ENCODE measurements around the gene PCLAF. TPM values are rescaled to one million over a fixed set of nuclear protein-coding genes. Genes with fewer than 3 reads are reported as not detected.
"Not testable (repeated sequence)": the region's sequence is repeated elsewhere in the genome, so short reads cannot be mapped to it uniquely, and the experiment has no call there.

PCLAF gene
- total RNA-seq, 2 donors from 2014 or later = 28.9 to 78.0 TPM

DNA sequence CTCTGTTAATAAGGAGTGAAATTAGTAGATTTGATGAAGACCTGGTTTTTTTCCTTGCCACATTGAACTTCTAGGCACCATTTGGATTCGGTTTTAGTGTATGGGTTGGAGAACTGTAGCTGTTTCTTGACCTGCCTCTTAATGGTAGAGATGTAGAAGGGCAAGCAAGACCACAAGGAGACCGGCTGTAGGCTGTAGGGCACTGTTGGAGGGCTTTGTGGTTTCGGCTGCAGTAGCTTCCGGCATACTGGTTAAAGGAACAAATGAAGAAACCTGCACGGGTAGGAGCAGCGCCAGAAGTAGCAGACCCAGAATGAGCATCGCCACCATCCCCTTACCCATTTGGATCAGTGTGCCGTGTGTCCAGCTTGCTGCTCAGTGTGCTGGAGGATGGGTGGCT is 7.9 kb downstream of the PCLAF start:
- H3K4me3 ChIP-seq (ENCODE audit: low read length) = no peak overlapping the region
- H3K4me3 Mint-ChIP-seq = no peak overlapping the region
- WGBS, 2 experiments (ENCODE audit: insufficient coverage in 1 of 2, insufficient read length in 1 of 2) = 93 to 95% methylated on average over 8 of the region's 8 CpGs

DNA sequence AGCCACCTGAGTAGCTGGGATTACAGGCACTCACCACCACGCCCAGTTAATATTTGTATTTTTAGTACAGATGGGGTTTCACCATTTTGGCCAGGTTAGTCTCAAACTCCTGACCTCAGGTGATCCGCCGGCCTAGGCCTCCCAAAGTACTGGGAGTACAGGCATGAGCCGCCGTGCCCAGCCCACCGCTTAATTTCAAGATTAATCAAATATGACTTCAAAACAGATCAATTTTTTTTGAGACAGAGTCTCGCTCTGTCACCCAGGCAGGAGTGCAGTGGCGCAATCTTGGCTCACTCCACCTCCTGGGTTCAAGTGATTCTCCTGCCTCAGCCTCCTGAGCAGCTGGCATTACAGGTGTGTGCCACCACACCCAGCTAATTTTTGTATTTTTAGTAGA is 9.9 kb downstream of the PCLAF start:
- not testable (repeated sequence) for H3K4me3 ChIP-seq (ENCODE audit: low read length); H3K27ac ChIP-seq (ENCODE audit: low read depth, low read length); H3K4me3 Mint-ChIP-seq; DNase-seq; H3K9me3 ChIP-seq (ENCODE audit: control insufficient read depth, low read length); H3K27ac Mint-ChIP-seq; H3K9me3 Mint-ChIP-seq; H3K27me3 Mint-ChIP-seq (ENCODE audit: insufficient read depth); H3K9ac ChIP-seq (ENCODE audit: extremely low read depth, low read length, poor library complexity, severe bottlenecking); H3K4me1 Mint-ChIP-seq; H3K4me1 ChIP-seq (ENCODE audit: control insufficient read depth, insufficient read depth, low read length); H3K27me3 ChIP-seq (ENCODE audit: control insufficient read depth, insufficient read depth, low read length, poor library complexity, severe bottlenecking)
- peaks cover 34% of the 10 kb centered on the region for H3K36me3 ChIP-seq (ENCODE audit: control insufficient read depth, insufficient read depth, low read length)
- H3K36me3 Mint-ChIP-seq (ENCODE audit: low read depth) = peaks cover 30% of the 10 kb centered on the region
- 89 to 97% methylated on average over 8 of the region's 8 CpGs for WGBS, 2 experiments (ENCODE audit: insufficient coverage in 1 of 2, insufficient read length in 1 of 2)

More for the DNA sequence above, 7.9 kb downstream of the PCLAF start:
- Histone ChIP-seq H3K36me3 (ENCODE audit: control insufficient read depth, insufficient read depth, low read length) (peaks cover 41% of the 10 kb centered on the region), H3K9ac (ENCODE audit: extremely low read depth, low read length, poor library complexity, severe bottlenecking) (no peak overlapping the region), H3K27ac (ENCODE audit: low read depth, low read length) (no peak overlapping the region), H3K9me3 (ENCODE audit: control insufficient read depth, low read length) (no peaks in the 10 kb centered on the region), H3K4me1 (ENCODE audit: control insufficient read depth, insufficient read depth, low read length) (no peaks in the 10 kb centered on the region), H3K27me3 (ENCODE audit: control insufficient read depth, insufficient read depth, low read length, poor library complexity, severe bottlenecking) (no peaks in the 10 kb centered on the region)
- Mint-ChIP-seq H3K27me3 (ENCODE audit: insufficient read depth) (no peaks in the 10 kb centered on the region), H3K36me3 (ENCODE audit: low read depth) (peaks cover 30% of the 10 kb centered on the region), H3K4me1 (no peaks in the 10 kb centered on the region), H3K9me3 (no peaks in the 10 kb centered on the region), H3K27ac (no peak overlapping the region)
- no peak for DNase-seq
- TF ChIP-seq, protein P1, sequence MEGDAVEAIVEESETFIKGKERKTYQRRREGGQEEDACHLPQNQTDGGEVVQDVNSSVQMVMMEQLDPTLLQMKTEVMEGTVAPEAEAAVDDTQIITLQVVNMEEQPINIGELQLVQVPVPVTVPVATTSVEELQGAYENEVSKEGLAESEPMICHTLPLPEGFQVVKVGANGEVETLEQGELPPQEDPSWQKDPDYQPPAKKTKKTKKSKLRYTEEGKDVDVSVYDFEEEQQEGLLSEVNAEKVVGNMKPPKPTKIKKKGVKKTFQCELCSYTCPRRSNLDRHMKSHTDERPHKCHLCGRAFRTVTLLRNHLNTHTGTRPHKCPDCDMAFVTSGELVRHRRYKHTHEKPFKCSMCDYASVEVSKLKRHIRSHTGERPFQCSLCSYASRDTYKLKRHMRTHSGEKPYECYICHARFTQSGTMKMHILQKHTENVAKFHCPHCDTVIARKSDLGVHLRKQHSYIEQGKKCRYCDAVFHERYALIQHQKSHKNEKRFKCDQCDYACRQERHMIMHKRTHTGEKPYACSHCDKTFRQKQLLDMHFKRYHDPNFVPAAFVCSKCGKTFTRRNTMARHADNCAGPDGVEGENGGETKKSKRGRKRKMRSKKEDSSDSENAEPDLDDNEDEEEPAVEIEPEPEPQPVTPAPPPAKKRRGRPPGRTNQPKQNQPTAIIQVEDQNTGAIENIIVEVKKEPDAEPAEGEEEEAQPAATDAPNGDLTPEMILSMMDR (conservative IDR thresholded peaks at IDR 0.05) = no peak

DNA sequence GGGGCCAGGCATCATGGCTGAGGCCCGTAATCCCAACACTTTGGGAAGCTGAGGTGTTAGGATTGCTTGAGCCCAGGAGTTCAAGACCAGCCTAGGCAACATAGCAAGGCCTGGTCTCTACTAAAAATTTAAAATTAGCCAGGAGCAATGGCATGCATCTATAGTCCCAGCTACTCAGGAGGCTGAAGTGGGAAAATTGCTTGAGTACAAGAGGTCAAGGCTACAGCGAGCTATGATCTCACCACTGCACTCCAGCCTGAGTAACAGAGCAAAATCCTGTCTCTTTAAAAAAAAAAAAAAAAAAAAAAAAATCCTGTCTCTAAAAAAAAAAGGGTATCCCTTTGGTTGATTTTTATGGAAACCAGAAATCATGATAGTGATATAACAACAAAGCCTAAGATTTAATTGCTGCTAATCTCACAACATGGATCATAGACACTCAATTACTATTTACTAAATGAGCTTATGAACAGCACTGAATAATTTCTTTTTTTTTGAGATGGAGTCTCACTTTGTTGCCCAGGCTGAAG is 12.1 kb downstream of the PCLAF start:
- H3K4me3 Mint-ChIP-seq = no peak overlapping the region
- H3K9me3 ChIP-seq (ENCODE audit: control insufficient read depth, low read length) = no peaks in the 10 kb centered on the region
- no peaks in the 10 kb centered on the region for H3K4me1 Mint-ChIP-seq
- H3K27me3 Mint-ChIP-seq (ENCODE audit: insufficient read depth) = no peaks in the 10 kb centered on the region
- WGBS, 2 experiments (ENCODE audit: insufficient coverage in 1 of 2, insufficient read length in 1 of 2) = 100% methylated on average over 1 to 2 of the region's 2 CpGs
- H3K4me3 ChIP-seq (ENCODE audit: low read length) = no peak overlapping the region
- peaks cover 26% of the 10 kb centered on the region for H3K36me3 ChIP-seq (ENCODE audit: control insufficient read depth, insufficient read depth, low read length)
- no peaks in the 10 kb centered on the region for H3K9me3 Mint-ChIP-seq
- no peak overlapping the region for H3K9ac ChIP-seq (ENCODE audit: extremely low read depth, low read length, poor library complexity, severe bottlenecking)
- DNase-seq = no peak
- H3K36me3 Mint-ChIP-seq (ENCODE audit: low read depth) = peaks cover 23% of the 10 kb centered on the region
- TF ChIP-seq, protein P1 (conservative IDR thresholded peaks at IDR 0.05) = no peak
- H3K27ac Mint-ChIP-seq = no peak overlapping the region
- H3K4me1 ChIP-seq (ENCODE audit: control insufficient read depth, insufficient read depth, low read length) = no peaks in the 10 kb centered on the region
- no peaks in the 10 kb centered on the region for H3K27me3 ChIP-seq (ENCODE audit: control insufficient read depth, insufficient read depth, low read length, poor library complexity, severe bottlenecking)
- no peak overlapping the region for H3K27ac ChIP-seq (ENCODE audit: low read depth, low read length)

DNA sequence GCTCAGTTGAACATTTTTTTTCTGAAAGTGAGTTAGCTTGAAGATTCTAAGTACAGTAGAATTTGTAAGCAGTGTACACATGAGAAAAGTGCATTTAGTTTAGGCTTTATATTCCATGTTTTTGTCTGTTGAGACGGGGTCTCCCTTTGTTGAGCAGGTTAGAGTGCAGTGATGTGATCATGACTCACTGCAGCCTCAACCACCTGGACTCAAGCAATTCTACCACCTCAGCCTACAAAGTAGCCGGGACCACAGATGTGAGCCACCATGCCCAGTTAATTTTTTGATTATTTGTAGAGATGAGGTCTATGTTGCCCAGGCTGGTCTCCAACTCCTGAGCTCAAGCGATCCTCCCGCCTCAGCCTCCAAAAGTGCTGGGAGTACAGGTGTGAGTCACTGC is 20.0 kb downstream of the PCLAF start:
- no peak for DNase-seq
- peaks cover 19% of the 10 kb centered on the region for H3K36me3 Mint-ChIP-seq (ENCODE audit: low read depth)
- Histone ChIP-seq H3K4me3 (ENCODE audit: low read length) (no peak overlapping the region), H3K9ac (ENCODE audit: extremely low read depth, low read length, poor library complexity, severe bottlenecking) (no peak overlapping the region), H3K9me3 (ENCODE audit: control insufficient read depth, low read length) (no peaks in the 10 kb centered on the region), H3K27ac (ENCODE audit: low read depth, low read length) (no peak overlapping the region), H3K4me1 (ENCODE audit: control insufficient read depth, insufficient read depth, low read length) (no peaks in the 10 kb centered on the region), H3K36me3 (ENCODE audit: control insufficient read depth, insufficient read depth, low read length) (peaks cover 23% of the 10 kb centered on the region), H3K27me3 (ENCODE audit: control insufficient read depth, insufficient read depth, low read length, poor library complexity, severe bottlenecking) (no peaks in the 10 kb centered on the region)
- H3K9me3 Mint-ChIP-seq = no peaks in the 10 kb centered on the region
- 95% methylated on average over 3 to 4 of the region's 4 CpGs for WGBS, 2 experiments (ENCODE audit: insufficient coverage in 1 of 2, insufficient read length in 1 of 2)
- H3K4me3 Mint-ChIP-seq = no peak overlapping the region
- TF ChIP-seq, protein P1 (conservative IDR thresholded peaks at IDR 0.05) = no peak
- H3K27ac Mint-ChIP-seq = no peak overlapping the region
- no peaks in the 10 kb centered on the region for H3K27me3 Mint-ChIP-seq (ENCODE audit: insufficient read depth)
- peaks cover 5% of the 10 kb centered on the region for H3K4me1 Mint-ChIP-seq

Measured in endodermal cell (in vitro differentiated cells).